DOHH2 (cell line): ENCODE results near the gene SUN2.

Source experiments
- EZH2phosphoT487 ChIP-seq: fragments of 200-600 bp; sonication (generic); IDR thresholded peaks from 2 replicates; pipeline ENCODE4 v1.6.1; 2017; ENCODE audit warnings: borderline replicate concordance, mild to moderate bottlenecking, antibody characterized with exemption, low read length, moderate library complexity, mixed read lengths
- TF ChIP-seq, protein P1 (sequence below): fragments of 200-600 bp; sonication (generic); IDR thresholded peaks from one replicate; pipeline ENCODE4 v1.5.1; 2014; ENCODE audit warnings: antibody characterized with exemption, mild to moderate bottlenecking, low read depth, low read length; ENCODE audit not compliant: poor library complexity, severe bottlenecking

DNA sequence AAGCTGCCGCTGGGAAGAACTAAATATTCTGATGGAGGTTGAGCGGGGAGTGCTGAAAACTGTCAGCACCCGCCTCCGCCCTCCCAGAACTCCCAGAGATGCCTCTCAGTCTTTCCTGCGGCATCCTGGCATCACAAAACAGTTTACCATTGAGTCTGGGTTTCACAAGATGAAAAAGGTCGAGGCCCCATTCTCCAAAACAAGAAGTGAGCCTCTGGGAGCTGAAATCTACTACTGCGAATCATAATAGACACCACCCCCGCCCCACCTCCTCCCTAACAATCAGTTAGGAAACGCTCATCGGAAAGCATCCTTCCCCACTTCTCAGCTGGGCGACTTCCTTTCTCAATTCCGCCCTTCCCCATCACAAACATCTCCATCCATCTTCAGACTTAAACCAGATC is 1.0 kb downstream of the SUN2 start:
- TF ChIP-seq, protein P1, sequence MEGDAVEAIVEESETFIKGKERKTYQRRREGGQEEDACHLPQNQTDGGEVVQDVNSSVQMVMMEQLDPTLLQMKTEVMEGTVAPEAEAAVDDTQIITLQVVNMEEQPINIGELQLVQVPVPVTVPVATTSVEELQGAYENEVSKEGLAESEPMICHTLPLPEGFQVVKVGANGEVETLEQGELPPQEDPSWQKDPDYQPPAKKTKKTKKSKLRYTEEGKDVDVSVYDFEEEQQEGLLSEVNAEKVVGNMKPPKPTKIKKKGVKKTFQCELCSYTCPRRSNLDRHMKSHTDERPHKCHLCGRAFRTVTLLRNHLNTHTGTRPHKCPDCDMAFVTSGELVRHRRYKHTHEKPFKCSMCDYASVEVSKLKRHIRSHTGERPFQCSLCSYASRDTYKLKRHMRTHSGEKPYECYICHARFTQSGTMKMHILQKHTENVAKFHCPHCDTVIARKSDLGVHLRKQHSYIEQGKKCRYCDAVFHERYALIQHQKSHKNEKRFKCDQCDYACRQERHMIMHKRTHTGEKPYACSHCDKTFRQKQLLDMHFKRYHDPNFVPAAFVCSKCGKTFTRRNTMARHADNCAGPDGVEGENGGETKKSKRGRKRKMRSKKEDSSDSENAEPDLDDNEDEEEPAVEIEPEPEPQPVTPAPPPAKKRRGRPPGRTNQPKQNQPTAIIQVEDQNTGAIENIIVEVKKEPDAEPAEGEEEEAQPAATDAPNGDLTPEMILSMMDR, result no peak
- TF ChIP-seq EZH2phosphoT487, result no peak
